GM18861 (cell line): ENCODE measurements around the gene CKAP2.
"Not testable (repeated sequence)": the region's sequence is repeated elsewhere in the genome, so short reads cannot be mapped to it uniquely, and the experiment has no call there.

Experiments
- ATAC-seq: cut with Tn5 transposase; IDR thresholded peaks from one replicate; pipeline ENCODE4 v1.9.1; 2021; ENCODE audit not compliant: unreplicated experiment

The CKAP2 gene

DNA sequence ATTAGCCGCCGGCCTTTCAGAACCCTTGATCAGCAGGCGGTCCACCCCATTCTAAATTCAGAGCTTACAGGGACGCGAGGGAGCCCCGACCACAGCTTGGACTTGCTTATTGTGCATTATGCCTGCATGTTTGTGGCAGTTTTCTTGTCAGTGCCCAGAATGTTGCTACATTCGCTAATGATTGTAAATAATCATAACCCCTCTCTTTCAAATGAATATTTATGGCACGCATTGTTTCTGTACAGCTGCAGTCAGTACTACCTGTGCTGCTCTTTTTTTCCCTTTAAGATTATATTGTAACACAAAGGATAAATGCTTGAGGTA is 4.5 kb upstream of the CKAP2 start:
- ATAC-seq, result no peak

DNA sequence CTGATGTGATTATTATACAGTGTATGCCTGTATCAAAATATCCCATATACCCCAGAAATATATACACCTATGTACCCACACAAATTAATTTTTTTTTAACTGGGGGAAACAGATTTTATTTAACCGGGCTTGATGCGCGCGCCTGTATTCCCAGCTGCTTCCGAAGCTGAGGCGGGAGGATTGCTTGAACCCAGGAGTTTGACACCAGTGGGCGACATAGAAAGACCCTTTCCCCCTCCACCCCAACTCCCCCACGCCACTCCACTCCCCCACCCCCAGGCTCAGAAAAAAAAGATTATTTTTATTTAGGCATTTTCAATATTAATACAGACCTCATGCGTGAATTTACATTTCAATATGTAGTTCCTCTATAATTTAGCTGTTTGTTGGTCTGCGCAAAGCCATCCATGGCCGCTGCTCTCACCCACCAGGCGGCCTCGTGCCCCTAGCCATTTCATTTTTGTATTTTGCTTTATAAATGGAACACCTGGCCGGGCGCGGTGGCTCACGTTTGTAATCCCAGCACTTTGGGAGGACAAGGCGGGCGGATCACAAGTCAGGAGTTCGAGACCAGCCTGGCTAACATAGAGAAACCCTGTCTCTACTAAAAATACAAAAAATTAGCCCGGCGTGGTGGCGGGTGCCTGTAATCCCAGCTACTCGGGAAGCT is 4.0 kb upstream of the CKAP2 start:
- ATAC-seq, result no peak

DNA sequence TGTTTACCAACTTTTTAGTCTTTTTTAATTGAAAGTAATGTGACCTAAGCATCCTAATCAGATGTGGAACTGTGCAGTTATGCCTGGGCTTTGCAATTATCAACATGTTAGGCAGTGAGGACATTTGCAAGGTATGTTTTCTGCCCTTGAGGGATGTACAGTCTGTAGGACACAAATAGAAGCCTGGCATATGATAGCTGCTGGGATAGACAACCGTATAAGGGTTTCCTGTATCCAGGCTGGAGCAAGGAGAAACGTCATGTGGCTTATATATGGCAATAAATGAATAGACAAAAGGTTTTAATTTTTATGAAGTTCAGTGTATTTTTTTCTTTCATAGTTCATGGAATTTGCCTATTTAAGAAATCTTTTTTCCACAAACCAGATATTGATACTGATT is 2.8 kb upstream of the CKAP2 start:
- ATAC-seq, result no peak

DNA sequence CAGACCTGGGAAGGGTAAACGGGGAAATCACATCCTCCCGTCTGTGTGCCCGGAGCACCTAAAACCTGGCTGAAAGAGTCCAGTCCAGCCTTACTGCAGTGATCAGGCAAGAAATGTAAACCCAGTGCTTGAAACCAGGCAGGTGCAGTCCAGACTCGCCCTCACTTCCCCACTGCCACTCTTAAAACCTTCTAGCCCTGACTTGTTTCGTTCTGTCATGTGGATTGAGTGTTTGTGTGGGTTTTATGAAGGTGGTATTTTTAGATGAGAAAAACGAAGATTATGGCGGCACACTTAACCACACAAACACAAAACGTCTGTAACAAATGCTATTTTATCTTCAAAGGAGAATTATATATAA is 839 bp upstream of the CKAP2 start:
- peak; percentile 25 for ATAC-seq

DNA sequence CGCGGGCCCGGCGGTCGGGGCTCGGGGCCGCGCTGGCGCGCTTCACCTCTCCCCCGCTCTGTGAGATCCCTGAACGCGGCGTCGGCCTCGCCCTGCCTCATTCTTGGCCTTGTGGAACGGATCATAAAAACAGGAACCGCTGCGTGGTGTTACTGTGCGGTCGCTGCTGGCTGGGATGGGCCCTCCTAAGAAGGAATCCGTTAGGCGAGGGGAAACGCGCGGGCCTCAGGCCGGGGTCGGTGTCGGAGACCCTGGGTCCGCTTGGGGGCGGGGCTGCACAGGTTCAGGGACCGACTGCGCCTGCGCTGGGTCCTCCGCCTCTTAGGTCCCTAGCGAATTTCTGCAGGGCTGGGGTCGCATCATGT is 381 bp downstream of the CKAP2 start:
- peak; percentile 10 for ATAC-seq

DNA sequence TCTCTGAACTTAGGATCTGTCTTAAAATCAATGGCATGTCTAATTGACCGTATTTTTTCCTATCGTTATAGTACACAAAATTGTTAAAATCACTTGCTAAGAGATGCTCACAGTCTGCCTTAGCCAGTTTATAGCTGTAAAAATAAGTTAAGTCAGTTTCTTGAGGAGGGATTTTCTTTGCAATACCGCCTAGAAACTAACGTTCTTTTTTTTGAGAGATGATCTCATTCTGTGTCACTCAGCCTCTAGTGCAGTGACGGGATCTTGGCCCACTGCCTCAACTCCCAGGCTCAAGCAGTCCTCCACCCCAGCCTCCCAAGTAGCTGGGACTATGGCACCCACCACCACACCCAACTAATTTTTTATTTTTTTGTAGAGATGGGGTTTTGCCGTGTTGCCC is 4.4 kb downstream of the CKAP2 start:
- ATAC-seq, result no peak

DNA sequence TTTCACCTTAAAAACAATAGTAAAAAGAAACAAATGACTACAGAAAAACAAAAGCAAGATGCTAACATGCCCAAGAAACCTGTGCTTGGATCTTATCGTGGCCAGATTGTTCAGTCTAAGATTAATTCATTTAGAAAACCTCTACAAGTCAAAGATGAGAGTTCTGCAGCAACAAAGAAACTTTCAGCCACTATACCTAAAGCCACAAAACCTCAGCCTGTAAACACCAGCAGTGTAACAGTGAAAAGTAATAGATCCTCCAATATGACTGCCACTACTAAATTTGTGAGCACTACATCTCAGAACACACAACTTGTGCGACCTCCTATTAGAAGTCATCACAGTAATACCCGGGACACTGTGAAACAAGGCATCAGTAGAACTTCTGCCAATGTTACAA is 6.0 kb downstream of the CKAP2 start:
- no peak for ATAC-seq

DNA sequence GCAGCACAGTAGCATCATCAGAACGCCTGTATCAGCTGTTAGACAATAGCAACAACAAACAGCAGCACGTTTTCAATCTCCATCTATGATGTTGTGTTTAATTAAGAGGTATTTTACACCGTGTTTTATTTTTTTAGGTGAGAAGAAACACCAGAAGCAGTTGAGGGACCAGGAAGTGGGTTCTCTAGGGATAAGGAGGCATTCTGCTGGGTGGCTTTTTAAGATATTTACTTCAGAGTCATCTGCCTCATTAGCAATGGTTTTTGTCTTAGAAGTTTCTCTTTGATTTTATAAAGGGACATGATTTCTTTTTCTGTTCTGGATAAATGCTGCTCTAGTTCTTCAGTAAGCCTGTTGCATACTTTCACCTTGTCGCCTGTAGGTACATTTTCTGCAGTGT is 8.2 kb downstream of the CKAP2 start:
- ATAC-seq, result no peak

DNA sequence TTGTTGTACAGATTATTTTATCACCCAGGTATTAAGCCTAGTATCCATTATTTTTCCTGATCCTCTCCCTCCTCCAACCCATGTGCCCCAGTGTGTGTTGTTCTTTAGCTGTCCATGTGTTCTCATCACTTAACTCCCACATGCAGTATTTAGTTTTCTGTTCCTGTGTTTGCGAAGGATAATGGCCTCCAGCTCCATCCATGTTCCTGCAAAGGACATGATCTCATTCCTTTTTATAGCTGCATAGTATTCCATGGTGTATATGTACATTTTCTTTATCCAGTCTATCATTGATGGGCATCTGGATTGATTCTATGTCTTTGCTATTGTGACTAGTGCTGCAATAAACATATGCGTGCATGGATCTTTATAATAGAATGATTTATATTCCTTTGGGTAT is 13.2 kb downstream of the CKAP2 start:
- ATAC-seq, result not testable (repeated sequence)

DNA sequence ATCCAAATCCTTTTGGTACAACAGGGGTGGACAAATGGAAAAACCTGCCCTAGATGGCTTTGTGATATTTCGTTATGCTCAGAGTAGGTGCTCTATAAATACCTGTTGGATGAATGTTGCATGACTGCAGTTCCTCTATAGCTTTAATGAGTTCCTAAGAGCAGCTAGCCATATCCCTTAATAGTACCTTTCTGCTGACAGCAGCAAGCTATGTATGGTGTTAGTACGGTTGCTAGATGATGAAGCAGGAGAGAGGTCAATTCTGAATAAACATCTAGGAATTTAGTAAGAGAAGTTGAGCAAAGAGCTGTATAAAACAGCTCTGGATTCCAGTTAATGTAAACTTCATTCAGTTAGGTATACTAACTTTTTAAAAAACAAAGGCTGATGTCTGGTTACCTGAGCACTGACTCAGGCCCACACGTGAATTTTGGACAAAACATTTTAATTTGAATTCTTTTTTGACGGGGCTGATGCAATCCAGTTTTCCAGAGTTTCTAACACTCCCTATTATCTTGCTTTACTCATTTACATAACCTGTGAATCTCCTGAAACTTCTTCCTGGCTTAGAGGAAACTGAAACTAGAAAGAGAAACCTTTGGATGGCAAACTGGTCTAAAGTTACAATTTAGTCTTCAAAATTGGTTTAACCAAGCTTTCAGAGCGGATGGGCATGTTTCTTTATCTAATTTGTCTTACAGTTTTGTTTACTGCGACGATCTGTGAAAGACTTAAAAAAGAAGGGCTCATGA is 25.6 kb downstream of the CKAP2 start:
- ATAC-seq, result not testable (repeated sequence)

DNA sequence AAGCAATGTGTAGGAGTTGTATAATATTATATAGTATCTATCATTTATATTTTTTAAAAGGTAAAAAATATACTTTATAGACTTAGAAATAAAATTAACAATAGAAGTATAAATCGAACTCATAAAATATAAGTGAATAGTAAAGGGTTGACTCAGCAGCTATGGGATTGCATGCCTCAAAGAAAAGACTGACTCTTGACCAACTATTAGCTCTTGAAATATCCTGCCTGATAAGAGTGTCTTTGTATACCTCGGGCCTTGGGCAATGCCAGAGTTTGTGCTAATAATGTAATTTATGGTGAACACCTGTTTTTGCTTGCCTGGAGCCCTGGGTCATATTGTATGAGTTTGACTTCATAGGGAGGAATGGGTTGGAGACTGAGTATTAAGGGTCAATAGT is 31.8 kb downstream of the CKAP2 start:
- not testable (repeated sequence) for ATAC-seq

DNA sequence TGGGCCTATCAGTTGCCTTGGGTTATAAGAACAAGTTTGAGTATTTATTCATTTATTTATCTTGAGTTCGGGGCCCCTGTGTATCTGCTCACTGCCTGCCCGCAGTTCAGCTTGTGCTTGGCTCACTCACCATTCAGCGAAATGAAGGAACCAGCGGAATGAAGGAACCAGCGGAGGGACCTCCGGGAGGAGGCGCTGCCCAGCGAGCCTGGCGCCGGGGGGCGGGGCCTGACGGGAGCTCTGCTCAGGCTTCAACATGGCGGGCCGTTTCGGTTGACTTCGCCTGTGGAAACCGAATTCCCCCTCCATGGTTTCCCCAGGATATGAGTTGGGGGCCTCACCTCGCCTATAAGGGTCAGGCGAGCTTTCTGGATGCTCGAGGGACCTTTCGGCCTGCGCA is 33.5 kb downstream of the CKAP2 start:
- not testable (repeated sequence) for ATAC-seq

DNA sequence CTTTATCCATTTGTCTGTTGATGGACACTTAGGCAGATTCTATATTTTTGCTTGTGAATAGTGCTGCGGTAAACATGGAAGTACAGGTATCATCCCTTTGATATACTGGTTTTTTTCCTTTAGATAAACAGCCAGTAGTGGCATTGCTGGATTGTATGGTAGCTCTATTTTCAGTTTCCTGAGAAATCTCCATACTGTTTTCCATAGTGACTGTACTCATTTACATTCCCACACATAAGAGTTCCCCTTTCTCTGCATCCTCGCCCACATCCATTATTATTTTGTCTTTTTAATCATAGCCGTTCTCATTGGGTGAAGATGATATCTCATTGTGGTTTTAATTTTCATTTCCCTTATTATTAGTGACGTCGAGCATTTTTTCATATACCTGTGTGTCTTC is 35.7 kb downstream of the CKAP2 start:
- not testable (repeated sequence) for ATAC-seq

DNA sequence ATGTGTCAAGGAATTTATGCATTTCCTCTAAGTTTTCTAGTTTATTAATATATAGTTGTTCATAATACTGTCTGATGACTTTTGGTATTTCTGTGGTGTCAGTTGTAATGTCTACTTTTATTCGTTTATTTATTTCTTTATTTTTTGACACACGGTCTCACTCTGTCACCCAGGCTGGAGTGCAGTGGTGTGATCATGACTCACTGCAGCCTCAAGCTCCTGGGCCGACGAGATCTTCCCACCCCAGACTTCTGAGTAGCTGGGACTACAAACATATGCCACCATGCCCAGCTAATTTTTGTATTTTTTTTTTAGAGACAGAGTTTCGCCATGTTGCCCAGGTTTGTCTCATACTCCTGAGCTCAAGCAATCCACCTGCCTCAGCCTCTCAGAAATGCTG is 39.0 kb downstream of the CKAP2 start:
- not testable (repeated sequence) for ATAC-seq

DNA sequence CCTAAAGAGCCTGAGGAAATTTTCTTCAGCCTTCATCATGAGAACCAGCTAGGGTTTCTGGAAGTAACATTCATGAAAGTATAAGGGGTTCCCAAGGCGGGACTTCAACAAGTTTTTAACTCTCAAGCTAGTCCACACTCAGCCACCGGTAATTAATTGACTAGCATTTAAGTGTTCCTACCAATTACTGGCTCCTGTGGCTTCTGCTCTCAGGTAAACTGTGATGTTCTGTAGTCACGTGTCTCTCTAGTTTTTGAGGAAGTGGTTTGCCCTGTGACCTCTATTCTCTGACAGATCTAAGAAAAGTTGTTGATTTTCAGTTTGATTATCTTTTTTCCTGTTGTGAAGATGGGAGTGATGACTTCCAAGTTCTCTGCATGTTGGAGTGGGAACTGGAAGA is 42.7 kb downstream of the CKAP2 start:
- ATAC-seq, result peak; percentile 87

DNA sequence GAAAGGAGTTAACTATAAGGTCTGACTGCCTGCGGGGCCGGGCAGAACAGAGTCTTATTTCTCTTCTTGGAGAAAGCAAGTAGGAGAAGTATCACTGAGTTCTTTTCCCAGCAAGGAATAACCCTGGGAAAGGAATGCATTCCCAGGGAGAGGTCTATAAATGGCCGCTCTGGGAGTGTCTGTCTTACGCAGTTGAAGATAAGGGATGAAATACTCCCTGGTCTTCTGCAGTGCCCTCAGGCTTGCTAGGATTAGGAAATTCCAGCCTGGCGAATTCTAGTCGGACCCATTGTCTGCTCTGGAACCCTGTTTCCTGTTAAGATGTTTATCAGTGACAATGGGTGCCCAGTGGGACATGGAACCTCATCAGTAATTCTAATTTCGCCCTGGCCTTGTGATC is 47.0 kb downstream of the CKAP2 start:
- ATAC-seq, result not testable (repeated sequence)

DNA sequence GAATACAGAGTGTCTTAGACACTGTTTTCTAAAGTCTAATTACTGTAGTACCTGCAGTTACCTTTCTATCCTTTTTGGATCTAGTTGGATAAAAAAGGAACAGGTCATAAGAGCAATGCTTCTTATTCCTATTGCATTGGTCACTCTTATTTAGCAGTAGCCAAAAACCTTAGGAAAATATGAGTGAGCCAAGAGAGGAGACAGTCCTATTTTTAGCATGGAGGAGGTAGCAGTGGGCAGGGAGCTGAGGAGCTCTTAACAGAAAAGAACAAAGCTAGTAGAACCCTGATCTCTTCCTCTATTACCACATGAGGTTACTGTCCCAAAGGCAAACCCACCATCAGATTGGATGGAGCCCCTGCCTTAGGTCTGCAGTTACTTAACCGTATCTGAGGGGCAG is 50.6 kb downstream of the CKAP2 start:
- not testable (repeated sequence) for ATAC-seq

DNA sequence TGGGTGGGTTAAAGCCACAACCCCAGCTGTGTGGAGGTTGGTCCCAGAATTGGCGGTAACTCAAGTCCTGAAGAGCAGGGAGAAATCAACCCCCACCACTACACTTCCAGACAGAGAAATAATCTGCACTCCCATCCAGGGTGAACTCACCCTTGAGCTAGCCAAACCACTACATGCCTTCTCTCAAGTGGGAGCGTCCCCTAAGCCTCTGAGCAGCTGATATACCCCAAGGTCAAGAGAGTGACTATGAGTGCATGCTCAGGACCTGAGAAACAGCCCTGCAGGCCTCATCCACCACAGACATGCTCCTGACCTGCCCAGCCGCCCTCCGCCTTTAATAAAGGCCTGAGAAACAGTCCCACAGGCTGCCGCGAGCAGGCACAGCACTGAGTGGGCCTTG is 54.3 kb downstream of the CKAP2 start:
- not testable (repeated sequence) for ATAC-seq

DNA sequence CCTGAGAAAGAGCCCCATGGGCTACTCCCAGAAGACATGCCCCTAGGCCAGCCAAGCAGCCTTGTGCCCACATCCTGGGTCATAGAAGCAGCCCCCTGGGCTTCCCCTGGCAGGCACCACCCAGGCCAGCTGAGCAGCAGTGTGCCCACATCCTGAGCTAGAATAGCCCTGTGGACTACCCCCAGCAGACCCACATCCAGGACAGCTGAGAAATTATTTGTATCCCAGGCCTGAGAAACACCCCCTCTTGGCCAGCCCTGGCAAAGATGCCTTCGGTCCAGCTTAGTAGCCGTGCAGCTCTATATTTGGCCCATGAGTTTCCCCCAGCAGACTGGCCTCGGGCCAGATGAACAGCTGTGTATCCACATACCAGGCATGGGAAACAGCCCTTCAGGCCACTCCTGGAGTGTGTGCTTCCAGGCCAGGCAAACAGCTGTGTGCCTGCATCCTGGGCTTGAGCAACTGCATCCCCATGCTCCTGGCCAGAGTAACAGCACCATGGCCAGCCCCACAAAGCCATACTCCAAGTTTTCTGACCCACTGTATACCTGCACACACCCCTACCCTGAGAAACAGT is 55.0 kb downstream of the CKAP2 start:
- ATAC-seq, result not testable (repeated sequence)

DNA sequence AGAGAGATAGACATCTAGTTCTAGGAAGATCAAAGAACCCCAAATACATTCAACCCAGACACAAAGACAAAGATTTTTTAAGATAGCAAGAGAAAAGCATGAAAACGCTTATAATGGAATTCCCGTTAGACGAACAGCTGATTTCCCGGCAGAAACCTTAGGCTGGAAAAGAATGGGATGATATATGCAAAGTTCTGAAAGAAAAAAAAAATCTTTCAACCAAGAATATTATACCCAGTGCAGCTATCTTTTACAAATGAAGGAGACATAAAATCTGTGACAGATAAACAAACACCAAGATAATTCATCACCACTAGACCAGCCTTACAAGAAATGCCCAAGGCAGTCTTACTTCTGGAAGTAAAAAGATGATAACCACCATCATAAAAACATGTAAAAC is 56.3 kb downstream of the CKAP2 start:
- ATAC-seq, result not testable (repeated sequence)

DNA sequence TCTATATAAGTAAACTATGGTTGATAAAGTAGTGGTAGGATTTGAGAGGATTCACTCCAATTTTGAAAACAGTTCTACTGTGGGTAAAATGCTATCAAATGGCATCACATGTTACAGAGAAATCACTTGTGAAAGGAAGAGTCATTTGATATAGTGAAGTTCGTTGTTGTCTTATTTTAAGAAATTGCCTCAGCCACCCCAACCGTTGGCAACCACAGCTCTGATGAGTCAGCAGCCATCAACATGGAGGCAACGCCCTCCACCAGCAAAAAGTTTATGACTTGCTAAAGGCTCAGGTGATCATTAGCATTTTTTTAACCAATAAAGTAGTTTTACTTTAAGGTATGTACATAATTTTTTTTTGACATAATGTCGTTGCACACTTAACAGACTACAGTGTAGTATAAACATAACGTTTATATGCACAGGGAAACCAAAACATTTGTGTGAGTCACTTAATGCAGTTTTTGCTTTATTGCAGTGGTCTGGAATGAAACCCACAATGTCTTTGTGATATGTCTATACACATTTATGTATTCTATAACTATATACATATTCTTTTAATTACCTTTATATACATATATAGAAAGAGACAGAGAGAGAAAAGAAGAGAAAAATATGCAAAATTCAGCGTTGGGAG is 58.8 kb downstream of the CKAP2 start:
- not testable (repeated sequence) for ATAC-seq

DNA sequence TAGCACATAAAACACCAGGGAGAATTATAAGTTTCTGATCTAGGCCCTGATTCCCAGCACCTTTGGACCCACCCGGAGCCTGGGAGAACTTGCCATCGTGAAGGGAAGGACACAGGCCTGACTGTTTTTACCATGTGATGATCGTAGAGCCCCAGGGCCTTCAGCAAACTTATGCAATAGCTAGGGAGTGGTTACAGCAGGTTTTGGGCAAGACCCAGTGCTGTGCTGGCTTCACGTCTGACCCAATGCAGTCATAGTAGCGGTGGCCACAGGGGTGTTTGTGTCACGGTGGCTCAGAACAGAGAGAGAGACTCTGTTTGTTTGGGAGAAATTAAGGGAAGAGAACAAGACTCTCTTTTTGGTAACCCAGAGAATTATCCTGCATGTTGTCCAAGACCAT is 68.0 kb downstream of the CKAP2 start:
- ATAC-seq, result not testable (repeated sequence)
